HepG2 (cell line): ENCODE data around the gene SRSF7. TPM values are rescaled to one million over a fixed set of nuclear protein-coding genes. Genes with fewer than 3 reads are reported as not detected.

Experiments
- ATAC-seq: fragments of 200-7000 bp; cut with Tn5 transposase; 3 replicates; pipeline ENCODE4 v1.9.1; 2020; ENCODE audit warnings: mild to moderate bottlenecking, moderate library complexity
- BruUV-seq: library from RNA; stranded (reverse); fragments of 400-500 nt; replicated peaks from 2 replicates; lab custom pipeline; 2021; lab: Mats Ljungman, UMichigan
- CTCF ChIA-PET: fragments of 300-600 bp; formaldehyde crosslinking; extraction: SDS; loops from one replicate; lab custom pipeline; 2021; ENCODE audit warnings: low total read pairs, inconsistent platforms, low intra/inter-chr PET ratio; lab: Yijun Ruan, JAX
- POLR2A ChIA-PET: fragments of 350-600 bp; sonication (Branson Sonifier 250); formaldehyde crosslinking; loops from one replicate; lab custom pipeline; 2020; ENCODE audit warnings: antibody characterized with exemption, inconsistent platforms; lab: Yijun Ruan, JAX
- DNase-seq: peaks from one replicate; pipeline ENCODE4 v3.0.0-alpha.2; 2015; ENCODE audit warnings: low spot score
- FAIRE-seq: peaks from 3 replicates; lab custom pipeline; 2011; peaks lifted over from hg19 to GRCh38; lab: Jason Lieb, UNC
- H2AFZ ChIP-seq: one replicate; pipeline ENCODE4 v1.6.1; 2011; ENCODE audit warnings: low read length, inconsistent platforms
- H3K27ac ChIP-seq: fragments of 300-600 bp; 3 replicates; pipeline ENCODE4 v1.8.0; 2011; ENCODE audit warnings: mixed run types, mild to moderate bottlenecking, mixed read lengths, low read length, inconsistent platforms; ENCODE audit not compliant: insufficient read depth; ENCODE audit errors: extremely low read length
- H3K27me3 ChIP-seq, 2 experiments: fragments of 200-600 bp in 1 of 2; 2 replicates in 1 of 2; 3 replicates in 1 of 2; pipeline versions ENCODE4 v1.6.0 to v1.8.0; 2011; ENCODE audit warnings: low read length in 2 of 2, mild to moderate bottlenecking in 2 of 2, moderate library complexity in 2 of 2, inconsistent platforms in 1 of 2; ENCODE audit not compliant: insufficient read depth in 2 of 2, control insufficient read depth in 1 of 2
- H3K36me3 ChIP-seq, 2 experiments: fragments of 200-600 bp in 1 of 2; replicated peaks in 1 of 2; 2 replicates in 1 of 2; 3 replicates in 1 of 2; pipeline versions ENCODE4 v1.5.1 to v1.8.0; 2011; ENCODE audit warnings: low read length in 2 of 2, inconsistent platforms in 1 of 2; ENCODE audit not compliant: insufficient read depth in 2 of 2, control insufficient read depth in 1 of 2
- H3K4me1 ChIP-seq: 2 replicates; pipeline ENCODE4 v1.5.1; 2012; ENCODE audit warnings: low read length, inconsistent platforms; ENCODE audit not compliant: insufficient read depth
- H3K4me2 ChIP-seq: 2 replicates; pipeline ENCODE4 v1.6.0; 2011; ENCODE audit warnings: low read depth, low read length, inconsistent platforms
- H3K4me3 ChIP-seq, 3 experiments: fragments of 200-600 bp in 1 of 3; sonication (generic), shearing (Covaris generic) in 1 of 3; replicated peaks in 1 of 3; 2 replicates each; pipeline ENCODE4 v1.5.1; 2011 to 2016; ENCODE audit warnings: low read length in 3 of 3, inconsistent platforms in 2 of 3, low read depth in 2 of 3, mild to moderate bottlenecking in 2 of 3, control low read depth in 1 of 3, mixed read lengths in 1 of 3; ENCODE audit not compliant: insufficient read depth in 1 of 3
- H3K79me2 ChIP-seq: one replicate; pipeline ENCODE4 v1.6.1; 2011; ENCODE audit warnings: low read length, inconsistent platforms; ENCODE audit not compliant: insufficient read depth
- H3K9ac ChIP-seq: 2 replicates; pipeline ENCODE4 v1.6.0; 2011; ENCODE audit warnings: mild to moderate bottlenecking, low read depth, low read length, inconsistent platforms; ENCODE audit not compliant: insufficient read depth
- H3K9me3 ChIP-seq: 2 replicates; pipeline ENCODE4 v1.5.1; 2012; ENCODE audit warnings: mild to moderate bottlenecking, low read length
- H4K20me1 ChIP-seq: 2 replicates; pipeline ENCODE4 v1.6.0; 2011; ENCODE audit warnings: inconsistent platforms, mild to moderate bottlenecking, low read length, moderate library complexity; ENCODE audit not compliant: insufficient read depth
- KLF13 ChIP-seq: sonication (generic); formaldehyde crosslinking; IDR thresholded peaks from 2 replicates; pipeline ENCODE4 v1.4.0; 2020; ENCODE audit warnings: mild to moderate bottlenecking, missing genetic modification reagents
- NR2C2 ChIP-seq: sonication (generic); formaldehyde crosslinking; IDR thresholded peaks from 2 replicates; pipeline ENCODE4 v1.4.0; 2020; ENCODE audit warnings: missing genetic modification reagents, mild to moderate bottlenecking, moderate library complexity, borderline replicate concordance
- NR2F6 ChIP-seq, 2 experiments: IDR thresholded peaks; 2 replicates each; pipeline ENCODE4 v1.6.1; 2016; ENCODE audit warnings: antibody characterized with exemption in 1 of 2, mild to moderate bottlenecking in 1 of 2
- TBL1XR1 ChIP-seq: fragments of 150-350 bp; IDR thresholded peaks from 2 replicates; pipeline ENCODE4 v1.6.1; 2014; ENCODE audit warnings: borderline replicate concordance, low read length; ENCODE audit not compliant: partially characterized antibody
- TSC22D2 ChIP-seq: sonication (generic); formaldehyde crosslinking; IDR thresholded peaks from 2 replicates; pipeline ENCODE4 v1.5.1; 2020; ENCODE audit warnings: missing genetic modification reagents, mild to moderate bottlenecking, borderline replicate concordance
- ZNF30 ChIP-seq: sonication (generic); formaldehyde crosslinking; IDR thresholded peaks from 2 replicates; pipeline ENCODE4 v1.5.0; 2020; ENCODE audit warnings: mild to moderate bottlenecking, missing genetic modification reagents
- ZNF549 ChIP-seq: sonication (generic); formaldehyde crosslinking; IDR thresholded peaks from 2 replicates; pipeline ENCODE4 v1.5.0; 2020; ENCODE audit warnings: missing genetic modification reagents
- WGBS: methylation state at CpG from one replicate; pipeline ENCODE4 v1.1.6; 2017; ENCODE audit warnings: low lambda C conversion rate; 5-methylcytosine and 5-hydroxymethylcytosine counted together
- in situ Hi-C: cut with HindIII; loops from 2 replicates; pipeline ENCODE4 v1.10.0; 2017; ENCODE audit warnings: low pct_unique_long_range_greater_than_20kb; ENCODE audit not compliant: extremely low pct_ligation_motif_present
- intact Hi-C: fragments of 100-400 bp; cut with micrococcal nuclease; formaldehyde crosslinking; loops from one replicate; pipeline ENCODE4 v1.10.0; 2022; ENCODE audit not compliant: unreplicated experiment
- polyA plus RNA-seq, 8 experiments: library from polyadenylated mRNA; depleted of rRNA in 3 of 8; stranded (reverse) in 7 of 8; unstranded in 1 of 8; fragments of >200 nt; fragmentation: Illumina TruSeq in 4 of 8; extraction: Trizol in 4 of 8; gene quantifications; 2 replicates each; pipeline versions ENCODE4 v1.2.1 to v1.2.3, GENCODE V29; 2011 to 2016; ENCODE audit warnings: low read depth in 4 of 8, missing spikeins in 1 of 8, mixed read lengths in 1 of 8; ENCODE audit not compliant: insufficient read depth in 1 of 8
- total RNA-seq, 5 experiments: library from RNA; depleted of rRNA; stranded (reverse); fragments of >200 nt; fragmentation: Illumina TruSeq; extraction: Trizol; gene quantifications; 2 replicates each; pipeline ENCODE4 v1.2.3, GENCODE V29; 2016; ENCODE audit warnings: low read depth in 1 of 5
- TF ChIP-seq, protein P1 (sequence below): sonication (generic); formaldehyde crosslinking; conservative IDR thresholded peaks from 2 replicates; pipeline ENCODE4 v1.5.0; 2020; ENCODE audit warnings: missing genetic modification reagents
- TF ChIP-seq, protein P2 (sequence below): sonication (generic); formaldehyde crosslinking; IDR thresholded peaks from 2 replicates; pipeline ENCODE4 v1.4.0; 2020; ENCODE audit warnings: missing genetic modification reagents, borderline replicate concordance
- TF ChIP-seq, protein P3 (sequence below): sonication (generic); formaldehyde crosslinking; IDR thresholded peaks from 2 replicates; pipeline ENCODE4 v1.9.0; 2022; ENCODE audit warnings: missing genetic modification reagents, mild to moderate bottlenecking, borderline replicate concordance
- TF ChIP-seq, protein P4 (sequence below): IDR thresholded peaks from 2 replicates; pipeline ENCODE4 v1.6.1; 2016; ENCODE audit warnings: missing genetic modification reagents, missing compliant biosample characterization
- TF ChIP-seq, protein P5 (sequence below): sonication (generic); formaldehyde crosslinking; IDR thresholded peaks from 2 replicates; pipeline ENCODE4 v1.5.1; 2020; ENCODE audit warnings: missing genetic modification reagents, mild to moderate bottlenecking, borderline replicate concordance

The SRSF7 gene
- total and polyA plus RNA-seq, 2 of the 13 experiments (the other 11 are each of a cell fraction or from before 2014, with no cell fraction given): 172 to 275 TPM

DNA sequence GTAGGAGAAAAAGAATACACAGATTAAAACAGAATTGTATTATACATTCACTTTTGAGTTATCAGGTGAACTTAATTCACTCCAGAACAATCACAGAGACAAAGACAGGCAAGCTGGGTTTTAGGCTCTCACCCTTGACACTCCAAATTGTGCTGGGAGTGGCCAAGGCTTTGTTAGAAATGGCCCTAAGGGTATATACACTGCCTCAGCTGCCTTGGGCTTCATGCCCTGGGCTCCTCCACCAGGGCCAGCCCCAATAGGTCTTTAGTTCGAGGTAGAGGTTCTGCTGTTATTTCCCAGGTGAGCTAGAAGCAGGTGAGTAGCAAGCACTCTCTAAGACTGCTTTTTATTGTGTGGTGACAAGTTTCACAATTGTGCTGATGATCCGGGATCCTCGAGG, 46.8 kb upstream of the SRSF7 start (continued):
- TF ChIP-seq, protein P1, sequence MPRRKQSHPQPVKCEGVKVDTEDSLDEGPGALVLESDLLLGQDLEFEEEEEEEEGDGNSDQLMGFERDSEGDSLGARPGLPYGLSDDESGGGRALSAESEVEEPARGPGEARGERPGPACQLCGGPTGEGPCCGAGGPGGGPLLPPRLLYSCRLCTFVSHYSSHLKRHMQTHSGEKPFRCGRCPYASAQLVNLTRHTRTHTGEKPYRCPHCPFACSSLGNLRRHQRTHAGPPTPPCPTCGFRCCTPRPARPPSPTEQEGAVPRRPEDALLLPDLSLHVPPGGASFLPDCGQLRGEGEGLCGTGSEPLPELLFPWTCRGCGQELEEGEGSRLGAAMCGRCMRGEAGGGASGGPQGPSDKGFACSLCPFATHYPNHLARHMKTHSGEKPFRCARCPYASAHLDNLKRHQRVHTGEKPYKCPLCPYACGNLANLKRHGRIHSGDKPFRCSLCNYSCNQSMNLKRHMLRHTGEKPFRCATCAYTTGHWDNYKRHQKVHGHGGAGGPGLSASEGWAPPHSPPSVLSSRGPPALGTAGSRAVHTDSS (CRISPR knock-in tag): no peak

DNA sequence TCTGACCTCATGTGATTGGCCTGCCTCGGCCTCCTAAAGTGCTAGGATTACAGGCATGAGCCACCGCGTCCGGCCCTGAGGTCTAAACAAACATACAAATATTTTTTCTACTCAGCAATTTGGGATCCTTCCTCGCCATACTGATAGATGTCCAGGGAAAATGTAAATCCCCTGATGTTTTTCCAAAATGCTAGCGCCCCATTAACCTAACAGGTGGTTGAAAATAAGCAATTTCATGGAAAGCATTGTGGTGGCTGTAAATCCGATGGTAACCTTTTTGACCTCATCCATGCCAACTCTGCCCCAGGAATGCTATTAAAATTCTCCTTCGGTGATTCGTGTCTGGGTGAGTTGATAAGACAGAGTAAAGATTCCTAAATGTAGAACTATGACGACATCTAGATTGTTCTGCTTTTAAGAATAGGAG, 46.1 kb upstream of the SRSF7 start:
- H3K79me2 ChIP-seq: no peaks in the 10 kb centered on the region
- H3K9me3 ChIP-seq: no peaks in the 10 kb centered on the region
- ChIA-PET CTCF (no interaction called here), POLR2A (no interaction called here)
- DNase-seq (no peak), ATAC-seq (no peak), FAIRE-seq (no peak)
- no peak overlapping the region for H3K27ac ChIP-seq
- no TSS peak for BruUV-seq
- H3K27me3 ChIP-seq: no peaks in the 10 kb centered on the region
- H2AFZ ChIP-seq: no peak overlapping the region
- no peak overlapping the region for H3K4me3 ChIP-seq
- WGBS: 94% methylated on average over 10 of the region's 10 CpGs
- peaks cover 21% of the 10 kb centered on the region for H3K4me1 ChIP-seq
- H3K36me3 ChIP-seq: peaks cover 0 to 10% of the 10 kb centered on the region in 2 experiments; a peak in 3 of 5 replicates
- in situ Hi-C loops: no loop called here
- intact Hi-C loops: no loop called here
- H3K4me2 ChIP-seq: no peak overlapping the region
- no peak overlapping the region for H3K9ac ChIP-seq
- no peaks in the 10 kb centered on the region for H4K20me1 ChIP-seq
- TF ChIP-seq NR2C2 (CRISPR knock-in tag) (no peak), KLF13 (no peak), ZNF30 (CRISPR knock-in tag) (no peak), ZNF549 (CRISPR knock-in tag) (no peak), TBL1XR1 (no peak), TSC22D2 (no peak), NR2F6 (IDR thresholded peaks at IDR 0.05) (no peak), NR2F6 (CRISPR knock-in tag; IDR thresholded peaks at IDR 0.05) (no peak)
- TF ChIP-seq, protein P2, sequence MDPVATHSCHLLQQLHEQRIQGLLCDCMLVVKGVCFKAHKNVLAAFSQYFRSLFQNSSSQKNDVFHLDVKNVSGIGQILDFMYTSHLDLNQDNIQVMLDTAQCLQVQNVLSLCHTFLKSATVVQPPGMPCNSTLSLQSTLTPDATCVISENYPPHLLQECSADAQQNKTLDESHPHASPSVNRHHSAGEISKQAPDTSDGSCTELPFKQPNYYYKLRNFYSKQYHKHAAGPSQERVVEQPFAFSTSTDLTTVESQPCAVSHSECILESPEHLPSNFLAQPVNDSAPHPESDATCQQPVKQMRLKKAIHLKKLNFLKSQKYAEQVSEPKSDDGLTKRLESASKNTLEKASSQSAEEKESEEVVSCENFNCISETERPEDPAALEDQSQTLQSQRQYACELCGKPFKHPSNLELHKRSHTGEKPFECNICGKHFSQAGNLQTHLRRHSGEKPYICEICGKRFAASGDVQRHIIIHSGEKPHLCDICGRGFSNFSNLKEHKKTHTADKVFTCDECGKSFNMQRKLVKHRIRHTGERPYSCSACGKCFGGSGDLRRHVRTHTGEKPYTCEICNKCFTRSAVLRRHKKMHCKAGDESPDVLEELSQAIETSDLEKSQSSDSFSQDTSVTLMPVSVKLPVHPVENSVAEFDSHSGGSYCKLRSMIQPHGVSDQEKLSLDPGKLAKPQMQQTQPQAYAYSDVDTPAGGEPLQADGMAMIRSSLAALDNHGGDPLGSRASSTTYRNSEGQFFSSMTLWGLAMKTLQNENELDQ (CRISPR knock-in tag): no peak
- TF ChIP-seq, protein P3, sequence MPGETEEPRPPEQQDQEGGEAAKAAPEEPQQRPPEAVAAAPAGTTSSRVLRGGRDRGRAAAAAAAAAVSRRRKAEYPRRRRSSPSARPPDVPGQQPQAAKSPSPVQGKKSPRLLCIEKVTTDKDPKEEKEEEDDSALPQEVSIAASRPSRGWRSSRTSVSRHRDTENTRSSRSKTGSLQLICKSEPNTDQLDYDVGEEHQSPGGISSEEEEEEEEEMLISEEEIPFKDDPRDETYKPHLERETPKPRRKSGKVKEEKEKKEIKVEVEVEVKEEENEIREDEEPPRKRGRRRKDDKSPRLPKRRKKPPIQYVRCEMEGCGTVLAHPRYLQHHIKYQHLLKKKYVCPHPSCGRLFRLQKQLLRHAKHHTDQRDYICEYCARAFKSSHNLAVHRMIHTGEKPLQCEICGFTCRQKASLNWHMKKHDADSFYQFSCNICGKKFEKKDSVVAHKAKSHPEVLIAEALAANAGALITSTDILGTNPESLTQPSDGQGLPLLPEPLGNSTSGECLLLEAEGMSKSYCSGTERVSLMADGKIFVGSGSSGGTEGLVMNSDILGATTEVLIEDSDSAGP: no peak
- TF ChIP-seq, protein P4, sequence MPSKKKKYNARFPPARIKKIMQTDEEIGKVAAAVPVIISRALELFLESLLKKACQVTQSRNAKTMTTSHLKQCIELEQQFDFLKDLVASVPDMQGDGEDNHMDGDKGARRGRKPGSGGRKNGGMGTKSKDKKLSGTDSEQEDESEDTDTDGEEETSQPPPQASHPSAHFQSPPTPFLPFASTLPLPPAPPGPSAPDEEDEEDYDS (CRISPR knock-in tag): no peak
- TF ChIP-seq, protein P5, sequence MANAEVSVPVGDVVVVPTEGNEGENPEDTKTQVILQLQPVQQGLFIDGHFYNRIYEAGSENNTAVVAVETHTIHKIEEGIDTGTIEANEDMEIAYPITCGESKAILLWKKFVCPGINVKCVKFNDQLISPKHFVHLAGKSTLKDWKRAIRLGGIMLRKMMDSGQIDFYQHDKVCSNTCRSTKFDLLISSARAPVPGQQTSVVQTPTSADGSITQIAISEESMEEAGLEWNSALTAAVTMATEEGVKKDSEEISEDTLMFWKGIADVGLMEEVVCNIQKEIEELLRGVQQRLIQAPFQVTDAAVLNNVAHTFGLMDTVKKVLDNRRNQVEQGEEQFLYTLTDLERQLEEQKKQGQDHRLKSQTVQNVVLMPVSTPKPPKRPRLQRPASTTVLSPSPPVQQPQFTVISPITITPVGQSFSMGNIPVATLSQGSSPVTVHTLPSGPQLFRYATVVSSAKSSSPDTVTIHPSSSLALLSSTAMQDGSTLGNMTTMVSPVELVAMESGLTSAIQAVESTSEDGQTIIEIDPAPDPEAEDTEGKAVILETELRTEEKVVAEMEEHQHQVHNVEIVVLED (CRISPR knock-in tag): no peak
